Thyroid gland (tissue), 4 donors: ENCODE data around the gene PAK1. TPM values are rescaled to one million over a fixed set of nuclear protein-coding genes. Genes with fewer than 3 reads are reported as not detected.

Source experiments
- DNase-seq, 2 donors: peaks; one replicate each; pipeline ENCODE4 v3.0.0-alpha.2; 2019
- H3K27ac ChIP-seq, 3 donors: fragments of 200-600 bp; sonication (generic); 1 replicate in 2 of 3; 2 replicates in 1 of 3; pipeline ENCODE4 v1.5.1; 2016 to 2019; ENCODE audit warnings: mild to moderate bottlenecking in 1 of 3, moderate library complexity in 1 of 3
- H3K27me3 ChIP-seq: fragments of 200-600 bp; sonication (generic); one replicate; pipeline ENCODE4 v1.5.1; 2019
- H3K36me3 ChIP-seq, 2 donors: fragments of 200-600 bp; sonication (generic); one replicate each; pipeline ENCODE4 v1.5.1; 2016 to 2019
- H3K4me1 ChIP-seq, 2 donors: fragments of 200-600 bp; sonication (generic); one replicate each; pipeline ENCODE4 v1.5.1; 2017 to 2019
- H3K4me3 ChIP-seq, 3 donors: fragments of 200-600 bp; sonication (generic); replicated peaks in 1 of 3; 1 replicate in 2 of 3; 2 replicates in 1 of 3; pipeline ENCODE4 v1.5.1; 2016; ENCODE audit warnings: mild to moderate bottlenecking in 1 of 3
- H3K9me3 ChIP-seq: fragments of 200-600 bp; sonication (generic); one replicate; pipeline ENCODE4 v1.5.1; 2017
- CTCF ChIP-seq, 6 experiments: fragments of 200-600 bp in 3 of 6; fragments of 450-650 bp in 3 of 6; sonication (generic) in 3 of 6; IDR thresholded peaks; one replicate each; pipeline ENCODE4 v1.5.1; 2016 to 2019; ENCODE audit warnings: antibody characterized with exemption in 6 of 6, mild to moderate bottlenecking in 2 of 6, inconsistent platforms in 1 of 6, moderate library complexity in 1 of 6
- POLR2A ChIP-seq, 2 donors: fragments of 450-650 bp; IDR thresholded peaks; one replicate each; pipeline ENCODE4 v1.6.1; 2017; ENCODE audit warnings: antibody characterized with exemption in 2 of 2, mild to moderate bottlenecking in 2 of 2, moderate library complexity in 1 of 2
- WGBS, 2 donors: methylation state at CpG; one replicate each; pipeline ENCODE4 v1.1.5; 2017; 5-methylcytosine and 5-hydroxymethylcytosine counted together
- intact Hi-C: fragments of 100-400 bp; cut with DNase I; formaldehyde crosslinking; loops from one replicate; pipeline ENCODE4 v1.15.1; 2023
- total RNA-seq, 4 donors: library from RNA; depleted of rRNA; stranded (reverse); fragments of >200 nt; gene quantifications; one replicate each; pipeline ENCODE4 v1.2.3, GENCODE V29; 2016

Gene PAK1
- total RNA-seq, 4 donors from 2014 or later: 47.0 to 110 (median 84.0) TPM

- Histone ChIP-seq H3K36me3 (peaks cover 0 to 6% of the 10 kb centered on the region in 2 donors), H3K9me3 (no peaks in the 10 kb centered on the region), H3K27ac (no peak overlapping the region), H3K4me3 (no peak overlapping the region), H3K4me1 (no peaks in the 10 kb centered on the region), H3K27me3 (no peaks in the 10 kb centered on the region)
- intact Hi-C loops: no loop called here
- 75 to 86% methylated on average over 2 of the region's 2 CpGs for WGBS, 2 donors
- no peak for TF ChIP-seq CTCF (IDR thresholded peaks at IDR 0.05)
- TF ChIP-seq POLR2A (IDR thresholded peaks at IDR 0.05): no peak
- no peak for DNase-seq
These were observed 91.9 kb downstream of the PAK1 start for GRCh38 chr11:77381729-77382665.

DNA sequence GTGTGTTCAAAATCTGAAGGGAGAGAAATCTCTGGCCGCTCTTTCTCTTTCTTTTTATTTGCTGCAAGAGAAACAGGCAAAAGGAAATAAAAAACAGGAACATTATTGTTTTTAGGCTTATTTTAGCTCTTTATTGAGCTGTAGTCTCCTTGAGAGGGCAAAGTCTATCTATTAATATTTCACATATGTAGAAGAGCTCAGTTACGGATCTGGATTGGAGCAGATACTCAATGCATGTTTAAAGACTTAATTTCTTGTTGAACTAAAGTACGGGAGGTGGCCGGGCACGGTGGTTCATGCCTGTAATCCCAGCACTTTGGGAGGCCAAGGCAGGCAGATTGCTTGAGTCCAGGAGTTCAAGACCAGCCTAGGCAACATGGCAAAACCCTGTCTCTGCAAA lies 94.0 kb downstream of the PAK1 start:
- Histone ChIP-seq H3K4me3 (no peak overlapping the region), H3K9me3 (no peaks in the 10 kb centered on the region), H3K4me1 (no peaks in the 10 kb centered on the region), H3K27ac (no peak overlapping the region), H3K27me3 (no peaks in the 10 kb centered on the region), H3K36me3 (peaks cover 0 to 6% of the 10 kb centered on the region in 2 donors)
- 96% methylated on average over 5 of the region's 5 CpGs for WGBS, 2 donors
- DNase-seq: no peak
- TF ChIP-seq POLR2A (IDR thresholded peaks at IDR 0.05) (no peak), CTCF (IDR thresholded peaks at IDR 0.05) (no peak)
- intact Hi-C loops: no loop called here

GRCh38 chr11:77379253-77379652 lies 94.6 kb downstream of the PAK1 start:
- 96 to 98% methylated on average over 4 of the region's 4 CpGs for WGBS, 2 donors
- H3K27ac ChIP-seq: no peak overlapping the region
- intact Hi-C loops: no loop called here
- H3K4me3 ChIP-seq: no peak overlapping the region
- H3K36me3 ChIP-seq: peaks cover 5 to 11% of the 10 kb centered on the region in 2 donors
- no peaks in the 10 kb centered on the region for H3K27me3 ChIP-seq
- H3K4me1 ChIP-seq: no peaks in the 10 kb centered on the region
- no peak for TF ChIP-seq CTCF (IDR thresholded peaks at IDR 0.05)
- no peak for TF ChIP-seq POLR2A (IDR thresholded peaks at IDR 0.05)
- no peaks in the 10 kb centered on the region for H3K9me3 ChIP-seq
- DNase-seq: no peak

DNA sequence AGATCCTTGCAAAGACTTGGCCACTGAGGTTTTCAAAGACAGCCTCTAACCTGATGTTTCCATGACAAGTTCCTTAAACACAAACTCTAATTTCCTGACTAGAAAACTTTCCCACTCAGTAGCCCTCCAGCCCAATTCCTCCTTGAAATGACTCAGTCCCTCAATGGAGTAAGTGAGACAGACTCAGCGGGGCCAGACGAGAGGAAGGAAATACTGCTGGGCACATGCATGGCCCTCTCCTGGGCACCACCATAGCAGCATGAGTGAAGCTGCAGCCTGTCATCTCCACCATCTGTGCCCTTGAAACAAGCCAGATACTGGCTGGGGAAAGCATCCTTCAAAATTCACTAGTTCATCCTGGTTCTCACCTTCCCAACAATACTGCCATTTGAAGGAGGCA lies 96.2 kb downstream of the PAK1 start:
- Histone ChIP-seq H3K36me3 (peaks cover 12 to 17% of the 10 kb centered on the region in 2 donors), H3K27ac (no peak overlapping the region), H3K9me3 (no peaks in the 10 kb centered on the region), H3K4me3 (no peak overlapping the region), H3K4me1 (no peaks in the 10 kb centered on the region), H3K27me3 (no peaks in the 10 kb centered on the region)
- WGBS, 2 donors: 78 to 84% methylated on average over 2 of the region's 2 CpGs
- TF ChIP-seq POLR2A (IDR thresholded peaks at IDR 0.05) (no peak), CTCF (IDR thresholded peaks at IDR 0.05) (no peak)
- DNase-seq: no peak
- intact Hi-C loops: no loop called here

DNA sequence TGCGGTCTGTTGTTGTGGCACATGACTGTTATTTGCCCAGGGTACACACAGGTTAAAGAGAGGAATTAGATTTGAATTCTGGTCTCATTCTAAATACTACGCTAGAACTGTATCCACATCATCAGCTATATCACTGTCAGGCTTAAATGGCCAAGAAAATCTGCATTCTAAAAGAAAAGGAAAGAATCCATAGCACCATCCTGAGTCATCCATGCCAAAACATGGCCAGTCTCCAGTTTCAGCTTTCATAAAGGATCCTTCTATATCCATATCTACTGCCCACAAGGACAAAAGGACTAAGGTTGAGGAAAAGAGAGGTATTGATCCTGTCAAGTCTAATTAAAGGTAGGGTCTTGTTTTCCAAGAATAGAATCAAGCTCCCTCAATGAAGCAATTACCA lies 98.8 kb downstream of the PAK1 start:
- Histone ChIP-seq H3K36me3 (peaks cover 12 to 17% of the 10 kb centered on the region in 2 donors), H3K4me3 (no peak overlapping the region), H3K27me3 (no peaks in the 10 kb centered on the region), H3K9me3 (no peaks in the 10 kb centered on the region), H3K4me1 (no peaks in the 10 kb centered on the region), H3K27ac (no peak overlapping the region)
- intact Hi-C loops: no loop called here
- no peak for DNase-seq
- WGBS, 2 donors: 98% methylated on average over 2 of the region's 2 CpGs
- TF ChIP-seq POLR2A (IDR thresholded peaks at IDR 0.05) (no peak), CTCF (IDR thresholded peaks at IDR 0.05) (no peak)
